Measurements from ENCODE around the gene RRBP1.

DNA sequence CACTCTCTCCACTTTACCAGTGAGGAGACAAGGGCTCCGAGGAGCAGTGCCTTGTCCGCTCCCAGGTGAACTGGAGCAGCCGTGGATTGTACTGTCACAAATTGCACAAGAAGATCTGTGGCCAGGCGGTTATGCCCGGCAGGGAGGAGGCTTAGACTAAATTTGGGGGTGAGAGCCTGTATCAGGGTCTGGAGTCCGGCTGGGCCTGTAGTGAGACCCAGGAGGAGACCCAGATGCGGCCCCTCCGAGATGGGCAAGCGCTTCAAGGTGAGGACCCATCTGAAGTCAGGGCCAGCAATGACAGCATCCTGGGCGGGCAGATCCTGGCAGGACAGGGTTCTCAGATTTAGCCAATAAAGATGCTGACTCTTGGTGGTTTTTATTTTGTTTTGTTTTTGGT is 45.3 kb upstream of the RRBP1 start:
- TF ChIP-seq, protein P1, sequence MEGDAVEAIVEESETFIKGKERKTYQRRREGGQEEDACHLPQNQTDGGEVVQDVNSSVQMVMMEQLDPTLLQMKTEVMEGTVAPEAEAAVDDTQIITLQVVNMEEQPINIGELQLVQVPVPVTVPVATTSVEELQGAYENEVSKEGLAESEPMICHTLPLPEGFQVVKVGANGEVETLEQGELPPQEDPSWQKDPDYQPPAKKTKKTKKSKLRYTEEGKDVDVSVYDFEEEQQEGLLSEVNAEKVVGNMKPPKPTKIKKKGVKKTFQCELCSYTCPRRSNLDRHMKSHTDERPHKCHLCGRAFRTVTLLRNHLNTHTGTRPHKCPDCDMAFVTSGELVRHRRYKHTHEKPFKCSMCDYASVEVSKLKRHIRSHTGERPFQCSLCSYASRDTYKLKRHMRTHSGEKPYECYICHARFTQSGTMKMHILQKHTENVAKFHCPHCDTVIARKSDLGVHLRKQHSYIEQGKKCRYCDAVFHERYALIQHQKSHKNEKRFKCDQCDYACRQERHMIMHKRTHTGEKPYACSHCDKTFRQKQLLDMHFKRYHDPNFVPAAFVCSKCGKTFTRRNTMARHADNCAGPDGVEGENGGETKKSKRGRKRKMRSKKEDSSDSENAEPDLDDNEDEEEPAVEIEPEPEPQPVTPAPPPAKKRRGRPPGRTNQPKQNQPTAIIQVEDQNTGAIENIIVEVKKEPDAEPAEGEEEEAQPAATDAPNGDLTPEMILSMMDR (IDR thresholded peaks at IDR 0.05; ENCODE audit: low read length), result no peak
- TF ChIP-seq EZH2 (IDR thresholded peaks at IDR 0.05; ENCODE audit: borderline replicate concordance, low read length), result no peak

Data from OCI-LY1 (cell line).